Endothelial cell of umbilical vein (primary cell): ENCODE data around the gene AKAP6. TPM values are rescaled to one million over a fixed set of nuclear protein-coding genes. Genes with fewer than 3 reads are reported as not detected.

Source experiments
- BruUV-seq: library from RNA; stranded (reverse); fragments of 400-500 nt; replicated peaks from 2 replicates; lab custom pipeline; 2021; lab: Mats Ljungman, UMichigan
- CTCF ChIA-PET: fragments of 300-600, 350-600 bp; sonication (Branson Sonifier 250); formaldehyde crosslinking; loops from one replicate; lab custom pipeline; 2021; ENCODE audit warnings: antibody characterized with exemption, inconsistent platforms; lab: Charles Lee
- POLR2A ChIA-PET: fragments of 300-600, 350-600 bp; sonication (Branson Sonifier 250); formaldehyde crosslinking; loops from one replicate; lab custom pipeline; 2021; ENCODE audit warnings: antibody characterized with exemption, inconsistent platforms; lab: Charles Lee
- DNase-seq: peaks from one replicate; pipeline ENCODE4 v3.0.0-alpha.2; 2011; ENCODE audit warnings: low read depth, low spot score
- FAIRE-seq: peaks from 2 replicates; lab custom pipeline; 2011; peaks lifted over from hg19 to GRCh38; lab: Jason Lieb, UNC
- H2AFZ ChIP-seq: 2 replicates; pipeline ENCODE4 v1.6.0; 2012; ENCODE audit warnings: low read depth, low read length, control low read depth, inconsistent platforms
- H3K27ac ChIP-seq: 2 replicates; pipeline ENCODE4 v1.5.1; 2011; ENCODE audit warnings: low read depth, mild to moderate bottlenecking, control low read depth, low read length, moderate library complexity; ENCODE audit not compliant: insufficient read depth
- H3K27me3 ChIP-seq, 2 experiments: 2 replicates each; pipeline versions ENCODE4 v1.6.0 to v1.6.1; 2011; ENCODE audit warnings: low read length in 2 of 2, mixed read lengths in 1 of 2; ENCODE audit not compliant: control insufficient read depth in 2 of 2, insufficient read depth in 2 of 2
- H3K36me3 ChIP-seq, 2 experiments: 2 replicates in 1 of 2; 3 replicates in 1 of 2; pipeline ENCODE4 v1.5.1; 2011; ENCODE audit warnings: low read length in 2 of 2, mild to moderate bottlenecking in 1 of 2, moderate library complexity in 1 of 2; ENCODE audit not compliant: control insufficient read depth in 2 of 2, insufficient read depth in 2 of 2; ENCODE audit errors: extremely low read depth in 1 of 2
- H3K4me1 ChIP-seq: 3 replicates; pipeline ENCODE4 v1.5.1; 2011; ENCODE audit warnings: mild to moderate bottlenecking, low read length; ENCODE audit not compliant: control insufficient read depth, insufficient read depth; ENCODE audit errors: extremely low read depth
- H3K4me2 ChIP-seq: 2 replicates; pipeline ENCODE4 v1.6.1; 2011; ENCODE audit warnings: low read length, control low read depth, mixed read lengths; ENCODE audit not compliant: insufficient read depth
- H3K4me3 ChIP-seq, 3 experiments: fragments of 200-600 bp in 1 of 3; sonication (generic), shearing (Covaris generic) in 1 of 3; replicated peaks in 1 of 3; 2 replicates each; pipeline ENCODE4 v1.5.1; 2011 to 2016; ENCODE audit warnings: control low read depth in 3 of 3, low read length in 3 of 3, mild to moderate bottlenecking in 2 of 3, inconsistent platforms in 1 of 3, low read depth in 1 of 3, moderate library complexity in 1 of 3; ENCODE audit not compliant: insufficient read depth in 1 of 3
- H3K79me2 ChIP-seq: 2 replicates; pipeline ENCODE4 v1.6.0; 2012; ENCODE audit warnings: low read length, inconsistent platforms; ENCODE audit not compliant: control insufficient read depth, insufficient read depth
- H3K9ac ChIP-seq: replicated peaks from 2 replicates; pipeline ENCODE3; 2011; ENCODE audit warnings: low read length, control low read depth; ENCODE audit not compliant: insufficient read depth; ENCODE audit errors: extremely low read depth
- H3K9me1 ChIP-seq: replicated peaks from 3 replicates; pipeline ENCODE4 v1.6.0; 2011; ENCODE audit warnings: mild to moderate bottlenecking, low read length; ENCODE audit not compliant: control insufficient read depth, insufficient read depth; ENCODE audit errors: extremely low read depth
- H3K9me3 ChIP-seq: replicated peaks from 2 replicates; pipeline ENCODE4 v1.5.1; 2012; ENCODE audit warnings: low read length, inconsistent platforms; ENCODE audit not compliant: control insufficient read depth, insufficient read depth
- H4K20me1 ChIP-seq: replicated peaks from 2 replicates; pipeline ENCODE3; 2011; ENCODE audit warnings: mild to moderate bottlenecking, low read length; ENCODE audit not compliant: control insufficient read depth, insufficient read depth; ENCODE audit errors: extremely low read depth
- EZH2 ChIP-seq: IDR thresholded peaks from 2 replicates; pipeline ENCODE4 v1.6.1; 2012; ENCODE audit warnings: borderline replicate concordance, low read depth, mild to moderate bottlenecking, moderate library complexity, low read length, inconsistent platforms; ENCODE audit not compliant: severe bottlenecking
- FOS ChIP-seq: IDR thresholded peaks from 2 replicates; pipeline ENCODE4 v1.6.1; 2011; ENCODE audit warnings: mild to moderate bottlenecking, low read length, moderate library complexity, borderline replicate concordance; ENCODE audit not compliant: insufficient read depth
- GATA2 ChIP-seq: IDR thresholded peaks from 2 replicates; pipeline ENCODE4 v1.7.0; 2011; ENCODE audit warnings: low read depth, mild to moderate bottlenecking, moderate library complexity, mixed read lengths, low read length; ENCODE audit not compliant: insufficient read length, insufficient read depth
- JUN ChIP-seq: IDR thresholded peaks from 2 replicates; pipeline ENCODE4 v1.6.1; 2011; ENCODE audit warnings: borderline replicate concordance, low read depth; ENCODE audit not compliant: insufficient read length, insufficient read depth
- MYC ChIP-seq: IDR thresholded peaks from one replicate; pipeline ENCODE4 v1.6.1; 2011; ENCODE audit warnings: mild to moderate bottlenecking, low read depth, low read length
- POLR2A ChIP-seq: IDR thresholded peaks from 2 replicates; pipeline ENCODE4 v1.6.1; 2012; ENCODE audit warnings: low read depth, mild to moderate bottlenecking, control low read depth, low read length
- dilution Hi-C: fragments of 300-500 bp; cut with MboI; formaldehyde crosslinking; loops from one replicate; pipeline ENCODE4 v1.15.0; 2019; ENCODE audit warnings: low sequenced_read_pairs; ENCODE audit not compliant: extremely low pct_ligation_motif_present
- intact Hi-C: fragments of 100-400 bp; cut with micrococcal nuclease; formaldehyde crosslinking; loops from one replicate; pipeline ENCODE4 v1.10.0; 2022
- polyA plus RNA-seq, 4 experiments: library from polyadenylated mRNA; depleted of rRNA in 3 of 4; stranded (reverse) in 3 of 4; unstranded in 1 of 4; fragments of >200 nt; gene quantifications; 2 replicates each; pipeline versions ENCODE4 v1.2.1 to v1.2.3, GENCODE V29; 2011 to 2012; ENCODE audit warnings: missing spikeins in 1 of 4
- total RNA-seq: library from RNA; stranded (reverse); gene quantifications from 2 replicates; pipeline ENCODE4 v1.2.3, GENCODE V29; 2021
- TF ChIP-seq, protein P1 (sequence below), 2 donors: IDR thresholded peaks; 1 replicate in 1 of 2; 2 replicates in 1 of 2; pipeline ENCODE4 v1.5.1; 2011; ENCODE audit warnings: low read length in 2 of 2, mild to moderate bottlenecking in 2 of 2, moderate library complexity in 2 of 2, control low read depth in 1 of 2, inconsistent platforms in 1 of 2, low read depth in 1 of 2; ENCODE audit not compliant: insufficient read depth in 1 of 2; ENCODE audit errors: extremely low read depth in 1 of 2

The AKAP6 gene
- total and polyA plus RNA-seq, 2 donors (not counting 3 experiments of a cell fraction or from before 2014, with no cell fraction given) = 0.03 to 0.49 TPM

DNA sequence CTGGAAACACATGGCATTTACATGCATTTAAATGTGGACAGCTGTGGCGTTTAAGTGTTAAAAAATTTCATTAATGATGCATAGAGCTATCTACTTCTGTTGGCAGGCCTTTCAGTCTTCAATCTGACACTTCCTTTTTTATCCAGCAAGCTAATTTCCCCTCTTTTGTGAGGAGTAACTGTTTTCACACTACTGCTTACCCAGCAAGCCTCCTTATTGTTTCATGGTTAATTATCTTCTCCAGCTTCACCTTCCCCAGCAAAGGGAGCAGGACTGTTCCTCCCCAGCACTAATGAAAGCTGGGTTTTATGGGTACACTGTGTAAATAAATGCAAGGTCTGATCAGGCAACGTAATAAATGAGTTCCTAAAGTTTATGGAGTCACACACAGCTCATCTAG lies 480.2 kb downstream of the AKAP6 start:
- Histone ChIP-seq H3K36me3 (no peaks in the 10 kb centered on the region), H3K4me1 (no peaks in the 10 kb centered on the region), H3K4me2 (no peak overlapping the region), H4K20me1 (no peaks in the 10 kb centered on the region), H3K4me3 (no peak overlapping the region), H3K9ac (no peak overlapping the region), H3K9me1 (no peaks in the 10 kb centered on the region), H3K27me3 (no peaks in the 10 kb centered on the region), H3K9me3 (no peaks in the 10 kb centered on the region), H2AFZ (no peak overlapping the region), H3K27ac (no peak overlapping the region), H3K79me2 (no peaks in the 10 kb centered on the region)
- POLR2A ChIA-PET = no interaction called here
- dilution Hi-C loops = no loop called here
- intact Hi-C loops = no loop called here
- no TSS peak for BruUV-seq
- no peak for DNase-seq
- FAIRE-seq = no peak
- TF ChIP-seq EZH2 (no peak), GATA2 (no peak), POLR2A (no peak), JUN (no peak), FOS (no peak), MYC (no peak)
- TF ChIP-seq, protein P1, sequence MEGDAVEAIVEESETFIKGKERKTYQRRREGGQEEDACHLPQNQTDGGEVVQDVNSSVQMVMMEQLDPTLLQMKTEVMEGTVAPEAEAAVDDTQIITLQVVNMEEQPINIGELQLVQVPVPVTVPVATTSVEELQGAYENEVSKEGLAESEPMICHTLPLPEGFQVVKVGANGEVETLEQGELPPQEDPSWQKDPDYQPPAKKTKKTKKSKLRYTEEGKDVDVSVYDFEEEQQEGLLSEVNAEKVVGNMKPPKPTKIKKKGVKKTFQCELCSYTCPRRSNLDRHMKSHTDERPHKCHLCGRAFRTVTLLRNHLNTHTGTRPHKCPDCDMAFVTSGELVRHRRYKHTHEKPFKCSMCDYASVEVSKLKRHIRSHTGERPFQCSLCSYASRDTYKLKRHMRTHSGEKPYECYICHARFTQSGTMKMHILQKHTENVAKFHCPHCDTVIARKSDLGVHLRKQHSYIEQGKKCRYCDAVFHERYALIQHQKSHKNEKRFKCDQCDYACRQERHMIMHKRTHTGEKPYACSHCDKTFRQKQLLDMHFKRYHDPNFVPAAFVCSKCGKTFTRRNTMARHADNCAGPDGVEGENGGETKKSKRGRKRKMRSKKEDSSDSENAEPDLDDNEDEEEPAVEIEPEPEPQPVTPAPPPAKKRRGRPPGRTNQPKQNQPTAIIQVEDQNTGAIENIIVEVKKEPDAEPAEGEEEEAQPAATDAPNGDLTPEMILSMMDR (IDR thresholded peaks at IDR 0.05; ENCODE audit: extremely low read depth in 1 of 2, insufficient read depth in 1 of 2, low read depth in 1 of 2, low read length in 2 of 2) = no peak
- CTCF ChIA-PET = no interaction called here
